ENCODE data around the gene PLXDC1. TPM values are rescaled to one million over a fixed set of nuclear protein-coding genes. Genes with fewer than 3 reads are reported as not detected.
A peak's percentile ranks its signal among the peaks of the same experiment; 100 is the strongest.

Gene PLXDC1
- total and polyA plus RNA-seq, 7 experiments from 2014 or later, result 2.3 to 55.7 (median 30.8) TPM

GRCh38 chr17:39197380-39198185 lies 46.1 kb upstream of the PLXDC1 start, which contains the start of gene CACNB1:
Gene CACNB1 (minus strand): TSS chr17:39197669. CDS start chr17:39197495, 174 bp downstream.
- DNase-seq, result peak; percentile 27 to 76 (median 50)
- H3K9me3 Mint-ChIP-seq, result no peaks in the 10 kb centered on the region
- ChIA-PET CTCF (interaction anchor here (2.0 kb wide), 1 partner anchor 47 kb away, joined by 8 read pairs; no protein-coding TSS in a partner anchor), POLR2A (interaction anchor here (1.2 kb wide), 1 partner anchor 343 kb away, joined by 5 read pairs; the partner anchor contains the start of gene RPL23)
- intact Hi-C loops (cut with micrococcal nuclease), result loop anchor here (1.0 to 2.0 kb wide), 3 partner anchors 33 to 327 kb away; partner anchors contain the start of gene LASP1 (in 1 of the 2)
- H3K4me1 Mint-ChIP-seq, result peaks cover 40 to 69% (median 58%) of the 10 kb centered on the region in 7 donors
- no peaks in the 10 kb centered on the region for H3K27me3 Mint-ChIP-seq
- H3K36me3 Mint-ChIP-seq, result peaks cover 1 to 23% (median 14%) of the 10 kb centered on the region in 5 donors
- Histone ChIP-seq H3K9me3 (ENCODE audit: control insufficient read depth in 2 of 3, low read length in 3 of 3) (no peaks in the 10 kb centered on the region), H3K27me3 (ENCODE audit: control insufficient read depth in 2 of 2, insufficient read depth in 2 of 2, low read length in 2 of 2) (no peaks in the 10 kb centered on the region), H3K27ac (ENCODE audit: low read depth, low read length) (peak within 1 kb of the TSS; percentile 72), H3K4me3 (ENCODE audit: low read length) (peak within 1 kb of the TSS; percentile 64), H3K36me3 (ENCODE audit: control insufficient read depth in 2 of 3, insufficient read depth in 3 of 3, low read length in 3 of 3) (peaks cover 9 to 11% (median 11%) of the 10 kb centered on the region in 3 experiments), H3K4me1 (ENCODE audit: control insufficient read depth in 2 of 2, insufficient read depth in 2 of 2, low read length in 2 of 2) (peaks cover 43% of the 10 kb centered on the region in 2 donors)
- ATAC-seq, result peak; percentile 49
- H3K4me3 Mint-ChIP-seq, result peak within 1 kb of the TSS; percentile 87 to 98 (median 92)
- peak within 1 kb of the TSS; percentile 77 to 100 (median 99) for H3K27ac Mint-ChIP-seq

DNA sequence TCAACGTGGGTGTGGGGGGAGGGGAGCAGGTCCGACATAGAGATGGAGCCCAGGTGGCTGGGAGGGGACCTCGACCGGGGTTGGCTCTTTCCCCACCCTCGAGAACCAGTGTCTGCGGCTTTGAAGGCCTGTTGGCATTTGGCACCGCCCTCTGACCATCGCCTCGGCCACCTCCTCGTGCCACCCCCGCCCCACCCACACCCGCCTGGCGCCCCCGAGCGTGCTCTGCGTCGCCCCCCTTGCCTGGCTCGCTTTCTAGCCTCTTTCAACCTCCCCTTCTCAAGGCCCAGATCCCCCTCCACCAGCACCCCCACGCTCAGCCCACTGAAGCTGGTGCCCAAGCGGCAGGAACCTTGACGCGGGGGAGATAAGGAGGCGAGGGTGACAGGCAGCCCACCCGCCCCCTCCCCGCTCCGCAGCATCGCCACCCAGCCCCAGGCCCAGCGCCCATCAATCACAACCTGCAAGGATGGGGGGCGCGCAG lies 45.4 kb upstream of the PLXDC1 start:
- no peaks in the 10 kb centered on the region for H3K27me3 ChIP-seq (ENCODE audit: control insufficient read depth in 2 of 2, insufficient read depth in 2 of 2, low read length in 2 of 2)
- Mint-ChIP-seq H3K4me3 (peak overlapping the region; percentile 50 to 98 (median 87)), H3K36me3 (peaks cover 0 to 20% (median 10%) of the 10 kb centered on the region in 5 donors), H3K27ac (peak overlapping the region in 2 of 9 donors; percentile 14 to 47), H3K9me3 (no peaks in the 10 kb centered on the region), H3K4me1 (peaks cover 36 to 63% (median 57%) of the 10 kb centered on the region in 7 donors), H3K27me3 (no peaks in the 10 kb centered on the region)
- DNase-seq (no peak), ATAC-seq (no peak)
- peak overlapping the region; percentile 72 for H3K27ac ChIP-seq (ENCODE audit: low read depth, low read length)
- ChIA-PET CTCF (interaction anchor here (2.0 kb wide), 1 partner anchor 48 kb away, joined by 8 read pairs; no protein-coding TSS in a partner anchor), POLR2A (interaction anchor here (1.2 kb wide), 1 partner anchor 343 kb away, joined by 5 read pairs; the partner anchor contains the start of gene RPL23)
- H3K36me3 ChIP-seq (ENCODE audit: control insufficient read depth in 2 of 3, insufficient read depth in 3 of 3, low read length in 3 of 3), result peaks cover 1 to 9% (median 4%) of the 10 kb centered on the region in 3 experiments
- H3K9me3 ChIP-seq (ENCODE audit: control insufficient read depth in 2 of 3, low read length in 3 of 3), result no peaks in the 10 kb centered on the region
- intact Hi-C loops (cut with micrococcal nuclease), result loop anchor here in 1 of 2 donors (1.0 kb wide), 1 partner anchor 33 kb away; no protein-coding TSS in a partner anchor
- peak overlapping the region; percentile 64 for H3K4me3 ChIP-seq (ENCODE audit: low read length)
- H3K4me1 ChIP-seq (ENCODE audit: control insufficient read depth in 2 of 2, insufficient read depth in 2 of 2, low read length in 2 of 2), result peaks cover 35 to 37% of the 10 kb centered on the region in 2 donors

DNA sequence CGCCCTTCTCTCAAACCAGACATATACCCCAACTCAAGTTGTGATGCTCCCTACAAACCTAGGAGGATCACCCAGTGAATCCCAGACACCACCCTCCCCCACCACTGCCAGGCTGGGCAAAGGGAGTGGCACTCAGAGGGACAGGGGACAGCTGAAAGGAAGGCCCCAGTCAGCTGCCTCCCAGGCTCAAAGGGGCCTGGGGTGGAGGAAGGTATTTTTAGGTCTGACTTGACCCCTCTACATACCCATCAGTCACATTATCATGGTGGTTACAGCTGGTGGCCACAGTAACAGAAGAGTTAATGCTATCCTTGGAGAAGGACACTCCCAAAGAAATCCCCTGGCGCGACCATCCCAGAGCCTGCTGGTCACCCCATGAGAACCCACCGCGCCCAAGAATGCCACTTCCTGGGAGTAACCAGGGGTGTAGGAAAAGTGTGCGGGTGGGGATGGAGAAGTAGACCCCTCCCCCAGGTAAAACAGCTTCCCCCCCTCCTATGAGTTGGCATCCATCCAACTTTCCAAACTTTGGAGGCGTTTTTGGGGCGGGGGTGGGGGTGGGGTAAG lies 44.9 kb upstream of the PLXDC1 start:
- peak overlapping the region in 4 of 9 donors; percentile 31 to 51 (median 44) for H3K27ac Mint-ChIP-seq

GRCh38 chr17:39195568-39196160 lies 44.2 kb upstream of the PLXDC1 start:
- H3K4me1 ChIP-seq (ENCODE audit: control insufficient read depth in 2 of 2, insufficient read depth in 2 of 2, low read length in 2 of 2), result peaks cover 25 to 26% of the 10 kb centered on the region in 2 donors
- H3K36me3 ChIP-seq (ENCODE audit: control insufficient read depth in 2 of 3, insufficient read depth in 3 of 3, low read length in 3 of 3), result peaks cover 0 to 10% (median 0%) of the 10 kb centered on the region in 3 experiments
- intact Hi-C loops (cut with micrococcal nuclease), result no loop called here
- H3K4me1 Mint-ChIP-seq, result peaks cover 28 to 51% (median 48%) of the 10 kb centered on the region in 7 donors
- peaks cover 0 to 9% (median 6%) of the 10 kb centered on the region in 5 donors for H3K36me3 Mint-ChIP-seq
- H3K9me3 ChIP-seq (ENCODE audit: control insufficient read depth in 2 of 3, low read length in 3 of 3), result no peaks in the 10 kb centered on the region
- H3K4me3 ChIP-seq (ENCODE audit: low read length), result peak overlapping the region; percentile 16
- no peaks in the 10 kb centered on the region for H3K27me3 Mint-ChIP-seq
- POLR2A ChIA-PET, result interaction anchor here (0.6 to 1.3 kb wide), 5 partner anchors 12 to 413 kb away, joined by 3 to 4 read pairs (median 3); no protein-coding TSS in a partner anchor
- H3K27me3 ChIP-seq (ENCODE audit: control insufficient read depth in 2 of 2, insufficient read depth in 2 of 2, low read length in 2 of 2), result no peaks in the 10 kb centered on the region
- DNase-seq (no peak), ATAC-seq (no peak)
- H3K9me3 Mint-ChIP-seq, result no peaks in the 10 kb centered on the region
- H3K27ac ChIP-seq (ENCODE audit: low read depth, low read length), result no peak overlapping the region
- peak overlapping the region in 4 of 9 donors; percentile 3 to 31 (median 16) for H3K27ac Mint-ChIP-seq
- peak overlapping the region; percentile 35 to 98 (median 80) for H3K4me3 Mint-ChIP-seq
- CTCF ChIA-PET, result interaction anchor here (1.0 to 2.0 kb wide), 4 partner anchors 21 to 49 kb away, joined by 3 to 8 read pairs (median 4); no protein-coding TSS in a partner anchor

More for the DNA sequence above, 44.9 kb upstream of the PLXDC1 start:
- ChIA-PET POLR2A (interaction anchor here (0.6 to 1.2 kb wide), 4 partner anchors 13 to 413 kb away, joined by 3 to 5 read pairs (median 4); partner anchors contain the start of gene RPL23), CTCF (interaction anchor here (1.2 to 2.0 kb wide), 3 partner anchors 21 to 49 kb away, joined by 3 to 8 read pairs (median 4); no protein-coding TSS in a partner anchor)
- peak overlapping the region; percentile 58 to 98 (median 80) for H3K4me3 Mint-ChIP-seq
- peaks cover 34 to 58% (median 53%) of the 10 kb centered on the region in 7 donors for H3K4me1 Mint-ChIP-seq
- H3K4me1 ChIP-seq (ENCODE audit: control insufficient read depth in 2 of 2, insufficient read depth in 2 of 2, low read length in 2 of 2), result peaks cover 31% of the 10 kb centered on the region in 2 donors
- ATAC-seq (no peak), DNase-seq (no peak)
- peaks cover 0 to 10% (median 0%) of the 10 kb centered on the region in 3 experiments for H3K36me3 ChIP-seq (ENCODE audit: control insufficient read depth in 2 of 3, insufficient read depth in 3 of 3, low read length in 3 of 3)
- no peaks in the 10 kb centered on the region for H3K9me3 Mint-ChIP-seq
- H3K27ac ChIP-seq (ENCODE audit: low read depth, low read length), result no peak overlapping the region
- peaks cover 0 to 16% (median 9%) of the 10 kb centered on the region in 5 donors for H3K36me3 Mint-ChIP-seq
- H3K27me3 ChIP-seq (ENCODE audit: control insufficient read depth in 2 of 2, insufficient read depth in 2 of 2, low read length in 2 of 2), result no peaks in the 10 kb centered on the region
- intact Hi-C loops (cut with micrococcal nuclease), result no loop called here
- H3K4me3 ChIP-seq (ENCODE audit: low read length), result peak overlapping the region; percentile 16
- H3K9me3 ChIP-seq (ENCODE audit: control insufficient read depth in 2 of 3, low read length in 3 of 3), result no peaks in the 10 kb centered on the region
- no peaks in the 10 kb centered on the region for H3K27me3 Mint-ChIP-seq

DNA sequence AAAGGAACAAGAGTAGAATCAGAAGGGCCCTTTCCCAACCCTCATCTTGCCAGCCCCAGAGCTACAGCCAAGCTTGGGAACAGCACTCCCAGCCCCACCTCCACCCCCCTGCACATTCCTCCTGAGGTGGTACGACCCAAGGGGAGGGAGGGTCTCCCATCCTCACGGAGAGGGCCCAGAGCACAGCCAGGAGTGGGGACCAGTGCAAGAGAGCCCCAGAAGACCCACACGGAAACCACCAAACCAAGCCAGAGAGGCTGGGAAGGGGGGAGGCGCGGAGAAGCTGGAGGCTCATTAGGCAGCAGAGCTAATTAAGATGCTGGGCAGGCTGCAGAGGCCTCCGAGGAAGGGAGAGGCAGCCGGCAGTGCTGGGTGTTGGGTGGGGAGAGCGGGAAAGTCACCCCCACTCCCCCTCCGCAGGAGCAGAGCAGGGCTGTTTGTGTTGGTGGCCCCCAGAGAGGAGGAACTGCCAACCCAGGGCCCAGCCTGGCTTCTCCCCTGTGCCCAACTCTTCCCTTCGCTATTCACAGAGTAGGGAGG lies 43.6 kb upstream of the PLXDC1 start:
- intact Hi-C loops (cut with micrococcal nuclease), result no loop called here
- H3K27me3 Mint-ChIP-seq, result no peaks in the 10 kb centered on the region
- peak overlapping the region in 3 of 10 donors; percentile 10 to 98 (median 66) for H3K4me3 Mint-ChIP-seq
- no peak overlapping the region for H3K27ac Mint-ChIP-seq
- Histone ChIP-seq H3K4me3 (ENCODE audit: low read length) (no peak overlapping the region), H3K27ac (ENCODE audit: low read depth, low read length) (no peak overlapping the region), H3K9me3 (ENCODE audit: control insufficient read depth in 2 of 3, low read length in 3 of 3) (no peaks in the 10 kb centered on the region), H3K27me3 (ENCODE audit: control insufficient read depth in 2 of 2, insufficient read depth in 2 of 2, low read length in 2 of 2) (no peaks in the 10 kb centered on the region), H3K36me3 (ENCODE audit: control insufficient read depth in 2 of 3, insufficient read depth in 3 of 3, low read length in 3 of 3) (peaks cover 0 to 10% (median 0%) of the 10 kb centered on the region in 3 experiments), H3K4me1 (ENCODE audit: control insufficient read depth in 2 of 2, insufficient read depth in 2 of 2, low read length in 2 of 2) (peaks cover 23 to 26% of the 10 kb centered on the region in 2 donors)
- no peaks in the 10 kb centered on the region for H3K9me3 Mint-ChIP-seq
- POLR2A ChIA-PET, result interaction anchor here (0.6 to 1.3 kb wide), 4 partner anchors 12 to 75 kb away, joined by 3 read pairs; no protein-coding TSS in a partner anchor
- peaks cover 24 to 49% (median 44%) of the 10 kb centered on the region in 7 donors for H3K4me1 Mint-ChIP-seq
- DNase-seq (no peak), ATAC-seq (no peak)
- CTCF ChIA-PET, result interaction anchor here (1.0 to 1.3 kb wide), 3 partner anchors 20 to 42 kb away, joined by 3 to 4 read pairs (median 3); no protein-coding TSS in a partner anchor
- peaks cover 0 to 9% (median 4%) of the 10 kb centered on the region in 5 donors for H3K36me3 Mint-ChIP-seq
